ENCODE results near the gene MUS81. TPM values are rescaled to one million over a fixed set of nuclear protein-coding genes. Genes with fewer than 3 reads are reported as not detected.

MUS81 gene
- total and polyA plus RNA-seq, 9 of the 15 experiments (the other 6 are each of a cell fraction or from before 2014, with no cell fraction given) = 13.4 to 118 (median 53.7) TPM

- TF ChIP-seq, protein P1, sequence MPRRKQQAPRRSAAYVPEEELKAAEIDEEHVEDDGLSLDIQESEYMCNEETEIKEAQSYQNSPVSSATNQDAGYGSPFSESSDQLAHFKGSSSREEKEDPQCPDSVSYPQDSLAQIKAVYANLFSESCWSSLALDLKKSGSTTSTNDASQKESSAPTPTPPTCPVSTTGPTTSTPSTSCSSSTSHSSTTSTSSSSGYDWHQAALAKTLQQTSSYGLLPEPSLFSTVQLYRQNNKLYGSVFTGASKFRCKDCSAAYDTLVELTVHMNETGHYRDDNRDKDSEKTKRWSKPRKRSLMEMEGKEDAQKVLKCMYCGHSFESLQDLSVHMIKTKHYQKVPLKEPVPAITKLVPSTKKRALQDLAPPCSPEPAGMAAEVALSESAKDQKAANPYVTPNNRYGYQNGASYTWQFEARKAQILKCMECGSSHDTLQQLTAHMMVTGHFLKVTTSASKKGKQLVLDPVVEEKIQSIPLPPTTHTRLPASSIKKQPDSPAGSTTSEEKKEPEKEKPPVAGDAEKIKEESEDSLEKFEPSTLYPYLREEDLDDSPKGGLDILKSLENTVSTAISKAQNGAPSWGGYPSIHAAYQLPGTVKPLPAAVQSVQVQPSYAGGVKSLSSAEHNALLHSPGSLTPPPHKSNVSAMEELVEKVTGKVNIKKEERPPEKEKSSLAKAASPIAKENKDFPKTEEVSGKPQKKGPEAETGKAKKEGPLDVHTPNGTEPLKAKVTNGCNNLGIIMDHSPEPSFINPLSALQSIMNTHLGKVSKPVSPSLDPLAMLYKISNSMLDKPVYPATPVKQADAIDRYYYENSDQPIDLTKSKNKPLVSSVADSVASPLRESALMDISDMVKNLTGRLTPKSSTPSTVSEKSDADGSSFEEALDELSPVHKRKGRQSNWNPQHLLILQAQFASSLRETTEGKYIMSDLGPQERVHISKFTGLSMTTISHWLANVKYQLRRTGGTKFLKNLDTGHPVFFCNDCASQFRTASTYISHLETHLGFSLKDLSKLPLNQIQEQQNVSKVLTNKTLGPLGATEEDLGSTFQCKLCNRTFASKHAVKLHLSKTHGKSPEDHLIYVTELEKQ (CRISPR knock-in tag; IDR thresholded peaks at IDR 0.05) = no peak
- TF ChIP-seq MBD2 (IDR thresholded peaks at IDR 0.05; ENCODE audit: borderline replicate concordance, low read depth) (peak; percentile 52), E2F1 (CRISPR knock-in tag; IDR thresholded peaks at IDR 0.05) (no peak), BHLHE40 (IDR thresholded peaks at IDR 0.05; ENCODE audit: low read length) (peak; percentile 86), E2F6 (IDR thresholded peaks at IDR 0.05; ENCODE audit: borderline replicate concordance in 1 of 2, extremely low read depth in 1 of 2, insufficient read depth in 1 of 2, insufficient read length in 1 of 2, low read depth in 1 of 2, low read length in 1 of 2, poor library complexity in 1 of 2, severe bottlenecking in 1 of 2) (peak in 1 of 2 experiments; percentile 38), ATF3 (IDR thresholded peaks at IDR 0.05) (no peak), ATF3 (CRISPR knock-in tag; conservative IDR thresholded peaks at IDR 0.05) (peak; percentile 9; the same call in 1 of the 2 replicates), ZNF609 (CRISPR knock-in tag; IDR thresholded peaks at IDR 0.05; ENCODE audit: borderline replicate concordance) (no peak), KHSRP (IDR thresholded peaks at IDR 0.05) (no peak), HIVEP1 (CRISPR knock-in tag; IDR thresholded peaks at IDR 0.05) (no peak), ZNF274 (IDR thresholded peaks at IDR 0.05; ENCODE audit: borderline replicate concordance, low read depth, low read length) (no peak)
- TF ChIP-seq, protein P2, sequence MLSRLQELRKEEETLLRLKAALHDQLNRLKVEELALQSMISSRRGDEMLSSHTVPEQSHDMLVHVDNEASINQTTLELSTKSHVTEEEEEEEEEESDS (CRISPR knock-in tag; IDR thresholded peaks at IDR 0.05) = no peak
Measured at GRCh38 chr11:65891219-65892136, 31.2 kb downstream of the MUS81 start (continued).
